ENCODE data around the gene SVOPL.

DNA sequence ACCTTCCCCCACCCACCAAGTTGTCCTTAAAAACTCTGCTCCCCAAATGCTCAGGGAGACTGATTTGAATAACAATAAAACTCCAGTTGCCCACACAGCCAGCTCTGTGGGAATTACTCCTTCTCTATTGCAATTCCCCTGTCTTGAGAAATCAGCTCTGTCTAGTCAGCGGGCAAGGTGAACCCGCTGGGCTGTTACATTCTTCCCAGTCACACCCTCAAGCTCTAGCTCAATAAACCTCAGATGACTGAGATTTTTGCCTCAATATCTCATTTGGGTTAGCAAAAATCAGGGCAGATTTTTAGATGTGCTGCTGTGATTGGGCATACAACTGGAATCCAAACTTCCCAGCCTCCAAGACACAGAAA is 32.9 kb downstream of the SVOPL start:
- TF ChIP-seq, protein P1, sequence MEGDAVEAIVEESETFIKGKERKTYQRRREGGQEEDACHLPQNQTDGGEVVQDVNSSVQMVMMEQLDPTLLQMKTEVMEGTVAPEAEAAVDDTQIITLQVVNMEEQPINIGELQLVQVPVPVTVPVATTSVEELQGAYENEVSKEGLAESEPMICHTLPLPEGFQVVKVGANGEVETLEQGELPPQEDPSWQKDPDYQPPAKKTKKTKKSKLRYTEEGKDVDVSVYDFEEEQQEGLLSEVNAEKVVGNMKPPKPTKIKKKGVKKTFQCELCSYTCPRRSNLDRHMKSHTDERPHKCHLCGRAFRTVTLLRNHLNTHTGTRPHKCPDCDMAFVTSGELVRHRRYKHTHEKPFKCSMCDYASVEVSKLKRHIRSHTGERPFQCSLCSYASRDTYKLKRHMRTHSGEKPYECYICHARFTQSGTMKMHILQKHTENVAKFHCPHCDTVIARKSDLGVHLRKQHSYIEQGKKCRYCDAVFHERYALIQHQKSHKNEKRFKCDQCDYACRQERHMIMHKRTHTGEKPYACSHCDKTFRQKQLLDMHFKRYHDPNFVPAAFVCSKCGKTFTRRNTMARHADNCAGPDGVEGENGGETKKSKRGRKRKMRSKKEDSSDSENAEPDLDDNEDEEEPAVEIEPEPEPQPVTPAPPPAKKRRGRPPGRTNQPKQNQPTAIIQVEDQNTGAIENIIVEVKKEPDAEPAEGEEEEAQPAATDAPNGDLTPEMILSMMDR (IDR thresholded peaks at IDR 0.05), result no peak
- TF ChIP-seq POLR2A (IDR thresholded peaks at IDR 0.05), result no peak
- TF ChIP-seq POLR2AphosphoS5 (IDR thresholded peaks at IDR 0.05; ENCODE audit: insufficient read depth in 1 of 2, low read depth in 1 of 2), result no peak
